Erythroblast (primary cell): ENCODE data around the gene RBM15B.

Experiments
- GATA1 ChIP-seq: IDR thresholded peaks from 2 replicates; pipeline ENCODE4 v1.6.1; 2011; ENCODE audit warnings: low read depth, mild to moderate bottlenecking, control low read depth, low read length, moderate library complexity
- POLR2A ChIP-seq: IDR thresholded peaks from 2 replicates; pipeline ENCODE4 v1.6.1; 2011; ENCODE audit warnings: mild to moderate bottlenecking, low read length

DNA sequence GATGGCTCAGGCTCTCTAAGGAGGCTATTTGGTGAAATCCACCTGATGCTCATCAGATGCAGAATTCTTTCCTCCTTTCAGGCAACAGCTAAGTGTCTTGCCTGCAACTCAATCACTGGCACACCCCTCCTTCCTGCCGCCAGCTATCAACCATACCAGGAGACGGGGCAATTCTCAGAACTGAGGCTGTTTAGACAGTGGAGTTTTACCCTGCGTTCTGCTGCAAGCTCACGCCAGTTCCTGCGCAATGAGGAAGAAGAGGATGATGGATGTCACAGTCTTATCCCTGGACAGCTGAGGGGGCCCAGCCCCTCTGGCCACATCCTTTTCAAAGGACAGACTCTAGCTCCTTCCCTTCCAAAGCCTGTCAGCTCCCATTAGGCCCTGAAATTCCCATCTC, 13.0 kb upstream of the RBM15B start:
- TF ChIP-seq POLR2A (no peak), GATA1 (no peak)
